ENCODE data around the gene XYLT1.

Gene XYLT1

GRCh38 chr16:17450291-17450690 lies 20.5 kb downstream of the XYLT1 start:
- CTCF ChIA-PET: no interaction called here
- no peak for DNase-seq (ENCODE audit: extremely low spot score)
- no peak for TF ChIP-seq CTBP1 (IDR thresholded peaks at IDR 0.05; ENCODE audit: borderline replicate concordance)
- no peak for TF ChIP-seq FOXM1 (IDR thresholded peaks at IDR 0.05; ENCODE audit: borderline replicate concordance)
- no peak for TF ChIP-seq HDGF (IDR thresholded peaks at IDR 0.05; ENCODE audit: borderline replicate concordance)
- no peak for TF ChIP-seq BHLHE40 (IDR thresholded peaks at IDR 0.05; ENCODE audit: borderline replicate concordance)
- no peak for TF ChIP-seq SP1 (IDR thresholded peaks at IDR 0.05)
- no peak for TF ChIP-seq ELF4 (IDR thresholded peaks at IDR 0.05)
- TF ChIP-seq TARDBP (IDR thresholded peaks at IDR 0.05): no peak
- POLR2A ChIA-PET: no interaction called here

DNA sequence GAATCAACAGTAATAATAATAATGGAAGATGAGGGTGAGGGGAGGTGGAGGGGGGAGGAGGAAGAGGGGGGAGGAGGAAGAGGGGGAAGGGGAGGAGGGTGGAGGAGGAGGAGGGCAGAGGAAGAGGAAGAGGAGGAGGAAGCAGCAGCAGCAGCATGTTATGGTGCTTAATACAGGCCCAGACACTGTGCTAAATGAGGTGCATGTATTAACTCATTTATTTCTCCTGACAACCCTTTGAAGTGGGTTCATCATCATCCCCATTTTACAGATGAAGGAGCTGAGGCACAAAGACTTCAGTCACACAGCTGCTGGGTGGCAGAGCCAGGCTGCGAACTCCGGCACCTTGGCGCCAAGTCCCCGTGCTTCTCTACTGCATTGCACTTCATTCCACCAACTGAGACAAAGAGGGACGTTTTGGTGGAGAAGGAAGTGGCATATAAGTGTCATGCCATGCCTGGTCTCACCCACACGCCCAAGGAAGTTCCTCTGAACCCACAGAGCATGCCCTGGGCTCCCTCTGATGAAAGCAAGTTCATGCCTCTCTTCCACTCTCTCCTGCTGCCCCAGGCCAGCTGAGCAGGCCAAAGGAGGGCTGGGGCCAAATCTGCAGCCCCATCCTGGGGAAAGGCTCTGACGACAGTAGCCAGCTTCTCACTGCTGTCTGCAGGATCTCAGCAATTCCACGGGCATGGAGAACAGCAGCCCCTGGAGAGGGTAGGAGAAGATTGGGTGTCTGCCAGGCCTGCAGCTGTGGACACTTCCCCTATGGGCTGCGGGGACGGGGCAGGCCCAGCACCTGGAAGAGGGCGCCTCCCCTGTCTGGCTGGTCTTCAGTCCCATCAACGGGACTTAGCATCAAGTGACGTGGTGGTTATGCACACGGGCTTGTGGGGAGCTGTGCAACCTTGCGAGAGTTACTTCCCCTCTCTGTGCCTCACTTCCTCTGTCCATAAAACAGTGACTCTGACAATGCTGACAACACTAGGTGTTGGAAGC lies 21.8 kb downstream of the XYLT1 start:
- CTCF ChIA-PET: no interaction called here
- DNase-seq (ENCODE audit: extremely low spot score): no peak
- POLR2A ChIA-PET: no interaction called here
- no peak for TF ChIP-seq L3MBTL2 (conservative IDR thresholded peaks at IDR 0.05)
- no peak for TF ChIP-seq ELF4 (IDR thresholded peaks at IDR 0.05)
- TF ChIP-seq, protein P1, sequence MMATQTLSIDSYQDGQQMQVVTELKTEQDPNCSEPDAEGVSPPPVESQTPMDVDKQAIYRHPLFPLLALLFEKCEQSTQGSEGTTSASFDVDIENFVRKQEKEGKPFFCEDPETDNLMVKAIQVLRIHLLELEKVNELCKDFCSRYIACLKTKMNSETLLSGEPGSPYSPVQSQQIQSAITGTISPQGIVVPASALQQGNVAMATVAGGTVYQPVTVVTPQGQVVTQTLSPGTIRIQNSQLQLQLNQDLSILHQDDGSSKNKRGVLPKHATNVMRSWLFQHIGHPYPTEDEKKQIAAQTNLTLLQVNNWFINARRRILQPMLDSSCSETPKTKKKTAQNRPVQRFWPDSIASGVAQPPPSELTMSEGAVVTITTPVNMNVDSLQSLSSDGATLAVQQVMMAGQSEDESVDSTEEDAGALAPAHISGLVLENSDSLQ (IDR thresholded peaks at IDR 0.05): no peak
- no peak for TF ChIP-seq ZNF384 (IDR thresholded peaks at IDR 0.05)
- TF ChIP-seq TARDBP (IDR thresholded peaks at IDR 0.05): no peak
- TF ChIP-seq FOXA1 (IDR thresholded peaks at IDR 0.05): no peak
- TF ChIP-seq BHLHE40 (IDR thresholded peaks at IDR 0.05; ENCODE audit: borderline replicate concordance): no peak
- TF ChIP-seq SUZ12 (IDR thresholded peaks at IDR 0.05): no peak
- TF ChIP-seq FOXM1 (IDR thresholded peaks at IDR 0.05; ENCODE audit: borderline replicate concordance): no peak
- no peak for TF ChIP-seq FOXK2 (IDR thresholded peaks at IDR 0.05)
- no peak for TF ChIP-seq HDGF (IDR thresholded peaks at IDR 0.05; ENCODE audit: borderline replicate concordance)
- TF ChIP-seq LEF1 (IDR thresholded peaks at IDR 0.05; ENCODE audit: borderline replicate concordance): no peak

- TF ChIP-seq LEF1 (IDR thresholded peaks at IDR 0.05; ENCODE audit: borderline replicate concordance) (no peak), ZNF384 (IDR thresholded peaks at IDR 0.05) (no peak), SUZ12 (IDR thresholded peaks at IDR 0.05) (no peak), ARNT (IDR thresholded peaks at IDR 0.05) (no peak), BHLHE40 (IDR thresholded peaks at IDR 0.05; ENCODE audit: borderline replicate concordance) (no peak), FOXA1 (IDR thresholded peaks at IDR 0.05) (no peak), CTBP1 (IDR thresholded peaks at IDR 0.05; ENCODE audit: borderline replicate concordance) (no peak), L3MBTL2 (conservative IDR thresholded peaks at IDR 0.05) (no peak), TARDBP (IDR thresholded peaks at IDR 0.05) (no peak), FOXK2 (IDR thresholded peaks at IDR 0.05) (no peak), SP1 (IDR thresholded peaks at IDR 0.05) (no peak), ELF4 (IDR thresholded peaks at IDR 0.05) (no peak)
- TF ChIP-seq, protein P1 (IDR thresholded peaks at IDR 0.05): no peak
- ChIA-PET POLR2A (no interaction called here), CTCF (no interaction called here)
- no peak for DNase-seq (ENCODE audit: extremely low spot score)
These were observed 23.6 kb downstream of the XYLT1 start for GRCh38 chr16:17447101-17447569.

DNA sequence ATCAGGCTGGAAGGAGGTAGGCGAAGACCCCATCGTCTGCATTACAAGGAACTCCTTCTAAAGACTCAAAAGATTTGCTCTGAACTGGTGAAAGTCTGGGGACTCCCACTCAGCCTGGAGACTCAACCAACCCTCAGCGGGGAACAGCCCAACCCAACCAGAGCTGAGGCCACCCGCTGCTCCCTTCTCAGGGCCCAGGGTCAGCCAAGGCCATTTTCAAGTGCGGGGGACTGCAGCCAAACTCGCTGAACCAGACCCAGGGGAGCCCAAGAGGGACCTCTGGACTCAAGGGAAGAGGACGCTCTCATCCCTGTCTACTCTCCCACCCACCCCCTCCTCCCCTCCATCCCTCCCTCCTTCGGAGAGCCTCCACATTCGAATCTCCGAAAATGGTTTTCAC lies 24.1 kb downstream of the XYLT1 start:
- DNase-seq (ENCODE audit: extremely low spot score): no peak
- CTCF ChIA-PET: no interaction called here
- TF ChIP-seq, protein P1 (IDR thresholded peaks at IDR 0.05): no peak
- TF ChIP-seq SUZ12 (IDR thresholded peaks at IDR 0.05) (no peak), LEF1 (IDR thresholded peaks at IDR 0.05; ENCODE audit: borderline replicate concordance) (no peak), ZNF384 (IDR thresholded peaks at IDR 0.05) (no peak), ARNT (IDR thresholded peaks at IDR 0.05) (no peak), BHLHE40 (IDR thresholded peaks at IDR 0.05; ENCODE audit: borderline replicate concordance) (no peak), NFRKB (IDR thresholded peaks at IDR 0.05) (no peak), SP1 (IDR thresholded peaks at IDR 0.05) (no peak), FOXM1 (IDR thresholded peaks at IDR 0.05; ENCODE audit: borderline replicate concordance) (no peak)
- POLR2A ChIA-PET: no interaction called here

DNA sequence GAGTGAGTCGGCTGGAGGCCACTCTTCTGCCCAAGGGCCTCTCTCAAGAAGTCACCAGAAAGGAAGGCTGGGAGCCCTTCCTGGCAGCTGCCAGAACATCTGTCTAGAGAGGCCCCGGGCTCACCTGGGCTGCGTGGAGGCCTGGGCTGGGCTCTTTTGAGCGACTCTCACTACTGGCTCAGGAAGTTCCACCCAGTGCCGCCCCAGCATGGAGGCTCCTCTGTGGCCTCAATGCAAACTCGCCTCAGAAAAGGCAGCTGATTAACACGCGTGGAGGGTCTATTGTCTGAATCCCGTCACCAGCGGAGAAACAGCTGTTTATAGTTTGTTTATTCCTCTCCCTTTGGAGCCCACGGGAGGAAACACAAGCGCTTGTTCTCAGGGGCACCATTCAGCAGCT lies 25.3 kb downstream of the XYLT1 start:
- DNase-seq (ENCODE audit: extremely low spot score): no peak
- TF ChIP-seq, protein P1 (IDR thresholded peaks at IDR 0.05): no peak
- no peak for TF ChIP-seq FOXA1 (IDR thresholded peaks at IDR 0.05)
- no peak for TF ChIP-seq FOXM1 (IDR thresholded peaks at IDR 0.05; ENCODE audit: borderline replicate concordance)
- TF ChIP-seq SP1 (IDR thresholded peaks at IDR 0.05): no peak
- no peak for TF ChIP-seq TARDBP (IDR thresholded peaks at IDR 0.05)
- no peak for TF ChIP-seq LEF1 (IDR thresholded peaks at IDR 0.05; ENCODE audit: borderline replicate concordance)
- no peak for TF ChIP-seq ZNF384 (IDR thresholded peaks at IDR 0.05)
- TF ChIP-seq SUZ12 (IDR thresholded peaks at IDR 0.05): no peak
- TF ChIP-seq NFRKB (IDR thresholded peaks at IDR 0.05): no peak
- CTCF ChIA-PET: no interaction called here
- POLR2A ChIA-PET: no interaction called here
